ENCODE measurements around the gene PGPEP1.

PGPEP1 gene

GRCh38 chr19:18328340-18329034, 11.9 kb upstream of the PGPEP1 start:
- Histone ChIP-seq H3K27me3 (no peaks in the 10 kb centered on the region), H3K4me1 (peaks cover 24% of the 10 kb centered on the region), H3K9me3 (no peaks in the 10 kb centered on the region), H3K4me3 (peak overlapping the region; percentile 50), H3K27ac (0 out of 2 replicates have a peak overlapping the region, but pooled peaks have one; percentile 49), H3K9ac (peak overlapping the region; percentile 59; the same call in 1 of the 2 replicates), H4K20me1 (no peaks in the 10 kb centered on the region), H3K36me3 (no peaks in the 10 kb centered on the region), H3K4me2 (peak overlapping the region; percentile 84)
- no peak for TF ChIP-seq Cebpa-rat (IDR thresholded peaks at IDR 0.05)

GRCh38 chr19:18329035-18329376, 11.4 kb upstream of the PGPEP1 start:
- no peak overlapping the region for H3K9ac ChIP-seq
- 0 out of 2 replicates have a peak overlapping the region, but pooled peaks have one; percentile 49 for H3K27ac ChIP-seq
- H3K4me3 ChIP-seq, result peak overlapping the region; percentile 50
- H3K27me3 ChIP-seq, result no peaks in the 10 kb centered on the region
- TF ChIP-seq Cebpa-rat (IDR thresholded peaks at IDR 0.05), result no peak
- H3K4me2 ChIP-seq, result peak overlapping the region; percentile 84
- H3K36me3 ChIP-seq, result no peaks in the 10 kb centered on the region
- H4K20me1 ChIP-seq, result no peaks in the 10 kb centered on the region
- H3K9me3 ChIP-seq, result no peaks in the 10 kb centered on the region
- H3K4me1 ChIP-seq, result peaks cover 19% of the 10 kb centered on the region

GRCh38 chr19:18330868-18331267, 9.5 kb upstream of the PGPEP1 start:
- Histone ChIP-seq H3K36me3 (no peaks in the 10 kb centered on the region), H3K4me3 (no peak overlapping the region), H3K9me3 (no peaks in the 10 kb centered on the region), H3K4me2 (peak overlapping the region; percentile 11), H3K27ac (no peak overlapping the region), H4K20me1 (no peaks in the 10 kb centered on the region), H3K4me1 (peaks cover 17% of the 10 kb centered on the region), H3K9ac (no peak overlapping the region), H3K27me3 (no peaks in the 10 kb centered on the region)
- TF ChIP-seq Cebpa-rat (IDR thresholded peaks at IDR 0.05), result no peak

GRCh38 chr19:18332917-18333530, 7.4 kb upstream of the PGPEP1 start:
- Histone ChIP-seq H3K4me1 (peaks cover 20% of the 10 kb centered on the region), H3K9me3 (no peaks in the 10 kb centered on the region), H3K27me3 (no peaks in the 10 kb centered on the region), H3K4me3 (no peak overlapping the region), H3K27ac (no peak overlapping the region), H3K9ac (no peak overlapping the region), H3K4me2 (no peak overlapping the region), H4K20me1 (no peaks in the 10 kb centered on the region), H3K36me3 (no peaks in the 10 kb centered on the region)
- TF ChIP-seq Cebpa-rat (IDR thresholded peaks at IDR 0.05), result no peak

- Histone ChIP-seq H3K4me1 (peaks cover 15% of the 10 kb centered on the region), H3K27ac (no peak overlapping the region), H3K4me3 (no peak overlapping the region), H4K20me1 (no peaks in the 10 kb centered on the region), H3K27me3 (no peaks in the 10 kb centered on the region), H3K4me2 (no peak overlapping the region), H3K36me3 (no peaks in the 10 kb centered on the region), H3K9ac (no peak overlapping the region), H3K9me3 (no peaks in the 10 kb centered on the region)
- TF ChIP-seq Cebpa-rat (IDR thresholded peaks at IDR 0.05), result no peak
Measured at GRCh38 chr19:18333680-18334079, 6.7 kb upstream of the PGPEP1 start.

GRCh38 chr19:18336121-18336520, 4.3 kb upstream of the PGPEP1 start:
- no peak for TF ChIP-seq Cebpa-rat (IDR thresholded peaks at IDR 0.05)
- peak overlapping the region; percentile 32 for H3K4me2 ChIP-seq
- no peaks in the 10 kb centered on the region for H3K36me3 ChIP-seq
- no peaks in the 10 kb centered on the region for H3K27me3 ChIP-seq
- 0 out of 2 replicates have a peak overlapping the region, but pooled peaks have one; percentile 8 for H3K9ac ChIP-seq
- H3K4me3 ChIP-seq, result no peak overlapping the region
- H3K9me3 ChIP-seq, result no peaks in the 10 kb centered on the region
- peaks cover 20% of the 10 kb centered on the region for H3K4me1 ChIP-seq
- no peaks in the 10 kb centered on the region for H4K20me1 ChIP-seq
- H3K27ac ChIP-seq, result no peak overlapping the region

- no peak overlapping the region for H3K27ac ChIP-seq
- no peaks in the 10 kb centered on the region; the same call in 1 of the 2 replicates for H3K36me3 ChIP-seq
- H4K20me1 ChIP-seq, result no peaks in the 10 kb centered on the region
- no peak overlapping the region for H3K4me2 ChIP-seq
- H3K9ac ChIP-seq, result no peak overlapping the region
- H3K9me3 ChIP-seq, result no peaks in the 10 kb centered on the region
- H3K4me3 ChIP-seq, result no peak overlapping the region
- TF ChIP-seq Cebpa-rat (IDR thresholded peaks at IDR 0.05), result no peak
- no peaks in the 10 kb centered on the region for H3K27me3 ChIP-seq
- peaks cover 33% of the 10 kb centered on the region for H3K4me1 ChIP-seq
Measured at GRCh38 chr19:18338541-18338940, 1.9 kb upstream of the PGPEP1 start.

- no peaks in the 10 kb centered on the region for H3K27me3 ChIP-seq
- no peaks in the 10 kb centered on the region; the same call in 1 of the 2 replicates for H3K36me3 ChIP-seq
- no peak overlapping the region for H3K9ac ChIP-seq
- H3K9me3 ChIP-seq, result no peaks in the 10 kb centered on the region
- no peak for TF ChIP-seq Cebpa-rat (IDR thresholded peaks at IDR 0.05)
- H3K4me3 ChIP-seq, result peak overlapping the region; percentile 87; the same call in 1 of the 2 replicates
- H3K4me2 ChIP-seq, result peak overlapping the region; percentile 97
- H3K4me1 ChIP-seq, result peaks cover 33% of the 10 kb centered on the region
- H3K27ac ChIP-seq, result no peak overlapping the region
- no peaks in the 10 kb centered on the region for H4K20me1 ChIP-seq
Measured at GRCh38 chr19:18339723-18340122, 675 bp upstream of the PGPEP1 start.

- Histone ChIP-seq H3K27ac (peak overlapping the region; percentile 65), H4K20me1 (no peaks in the 10 kb centered on the region), H3K4me2 (peak overlapping the region; percentile 97), H3K9me3 (no peaks in the 10 kb centered on the region), H3K4me3 (peak overlapping the region; percentile 87), H3K36me3 (no peaks in the 10 kb centered on the region; the same call in 1 of the 2 replicates), H3K9ac (peak overlapping the region; percentile 78), H3K27me3 (no peaks in the 10 kb centered on the region), H3K4me1 (peaks cover 32% of the 10 kb centered on the region)
- no peak for TF ChIP-seq Cebpa-rat (IDR thresholded peaks at IDR 0.05)
Measured at GRCh38 chr19:18340990-18341868, 831 bp downstream of the PGPEP1 start.
